Endodermal cell (in vitro differentiated cells): ENCODE results near the gene PRDM15. TPM values are rescaled to one million over a fixed set of nuclear protein-coding genes. Genes with fewer than 3 reads are reported as not detected.

Experiments
- DNase-seq: peaks from one replicate; pipeline ENCODE4 v3.0.0-alpha.2; 2017
- H3K27ac ChIP-seq: 2 replicates; pipeline ENCODE4 v1.5.1; 2013; ENCODE audit warnings: mild to moderate bottlenecking, low read depth, low read length, moderate library complexity
- H3K27me3 ChIP-seq: 2 replicates; pipeline ENCODE4 v1.6.1; 2013; ENCODE audit warnings: mild to moderate bottlenecking, low read length, moderate library complexity; ENCODE audit not compliant: insufficient read depth, control insufficient read depth, poor library complexity, severe bottlenecking
- H3K36me3 ChIP-seq: 2 replicates; pipeline ENCODE4 v1.7.0; 2013; ENCODE audit warnings: mild to moderate bottlenecking, low read length, moderate library complexity; ENCODE audit not compliant: control insufficient read depth, insufficient read depth
- H3K4me1 ChIP-seq: one replicate; pipeline ENCODE4 v1.7.0; 2013; ENCODE audit warnings: low read length; ENCODE audit not compliant: control insufficient read depth, insufficient read depth
- H3K4me3 ChIP-seq: 2 replicates; pipeline ENCODE4 v1.5.1; 2013; ENCODE audit warnings: mild to moderate bottlenecking, low read length, moderate library complexity
- H3K9ac ChIP-seq: 2 replicates; pipeline ENCODE4 v1.6.1; 2013; ENCODE audit warnings: mild to moderate bottlenecking, low read length, moderate library complexity; ENCODE audit not compliant: poor library complexity, severe bottlenecking; ENCODE audit errors: extremely low read depth
- H3K9me3 ChIP-seq: 2 replicates; pipeline ENCODE4 v1.6.1; 2013; ENCODE audit warnings: mild to moderate bottlenecking, low read length, moderate library complexity; ENCODE audit not compliant: control insufficient read depth
- H3K27ac Mint-ChIP-seq: 2 replicates; pipeline ENCODE4 v1.8.0; 2020; ENCODE audit warnings: mixed read lengths
- H3K27me3 Mint-ChIP-seq: 2 replicates; pipeline ENCODE4 v1.8.0; 2021; ENCODE audit warnings: mild to moderate bottlenecking, mixed read lengths; ENCODE audit not compliant: insufficient read depth
- H3K36me3 Mint-ChIP-seq: 2 replicates; pipeline ENCODE4 v1.8.0; 2020; ENCODE audit warnings: low read depth, mixed read lengths
- H3K4me1 Mint-ChIP-seq: 2 replicates; pipeline ENCODE4 v1.8.0; 2020; ENCODE audit warnings: mixed read lengths
- H3K4me3 Mint-ChIP-seq: 2 replicates; pipeline ENCODE4 v1.8.0; 2020; ENCODE audit warnings: mild to moderate bottlenecking, moderate library complexity, mixed read lengths
- H3K9me3 Mint-ChIP-seq: 2 replicates; pipeline ENCODE4 v1.8.0; 2020; ENCODE audit warnings: mild to moderate bottlenecking, mixed read lengths
- WGBS, 2 experiments: methylation state at CpG; one replicate each; pipeline versions ENCODE4 v1.1.5 to v1.1.7; 2013; ENCODE audit warnings: missing lambda C conversion rate in 2 of 2, mixed read lengths in 1 of 2; ENCODE audit not compliant: insufficient coverage in 1 of 2, insufficient read length in 1 of 2; 5-methylcytosine and 5-hydroxymethylcytosine counted together
- total RNA-seq, 2 donors: library from RNA; stranded (reverse); fragmentation: NEBNext Ultra II Directional in 1 of 2; extraction: Animal tissue kit (Norgen Biotek cat#: 25700) in 1 of 2; gene quantifications; 2 replicates in 1 of 2; 3 replicates in 1 of 2; pipeline ENCODE4 v1.2.1, GENCODE V29; 2021
- TF ChIP-seq, protein P1 (sequence below): fragments of 200-600 bp; sonication (generic); conservative IDR thresholded peaks from 2 replicates; pipeline ENCODE4 v1.5.0; 2021; ENCODE audit warnings: antibody characterized with exemption, mild to moderate bottlenecking

PRDM15 gene
- total RNA-seq, 2 donors from 2014 or later, result 8.8 to 10.1 TPM

DNA sequence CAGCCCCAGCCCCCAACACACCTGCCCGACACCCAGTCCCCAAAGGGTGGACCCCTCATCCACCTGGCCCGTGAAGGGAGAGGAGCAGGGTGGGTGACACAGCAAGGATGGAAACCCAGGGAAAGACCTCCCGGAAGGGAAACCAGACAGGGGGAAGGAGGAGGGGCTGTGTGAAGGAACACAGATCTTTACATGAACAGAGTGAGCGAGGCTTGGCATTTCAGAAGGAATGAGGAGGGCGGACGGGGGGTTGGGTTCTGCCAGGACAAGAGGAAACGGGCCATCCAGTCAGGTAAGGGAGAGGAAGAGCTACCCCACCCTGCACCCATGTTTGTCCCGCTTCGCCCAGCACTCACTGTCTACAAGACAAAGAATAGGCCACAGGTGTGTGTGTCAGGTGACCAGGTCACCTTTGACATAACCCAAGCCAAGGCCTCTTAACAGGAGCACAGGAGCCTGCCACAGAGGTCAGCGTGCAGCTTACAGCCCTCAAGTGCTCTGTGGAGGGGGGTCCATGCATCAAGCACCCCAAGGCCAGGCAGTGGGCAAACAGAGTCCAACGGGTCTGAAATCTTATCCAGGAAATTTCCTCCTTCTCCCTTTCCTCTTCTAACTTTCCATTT lies 18.0 kb upstream of the PRDM15 start:
- 86 to 88% methylated on average over 3 to 11 of the region's 11 CpGs for WGBS, 2 experiments
- no peak overlapping the region for H3K9ac ChIP-seq
- no peak for DNase-seq
- H3K9me3 ChIP-seq, result no peaks in the 10 kb centered on the region
- H3K4me1 ChIP-seq, result peaks cover 5% of the 10 kb centered on the region
- H3K36me3 ChIP-seq, result peaks cover 7% of the 10 kb centered on the region
- H3K27ac Mint-ChIP-seq, result peak overlapping the region; percentile 3
- peaks cover 12% of the 10 kb centered on the region for H3K4me1 Mint-ChIP-seq
- no peaks in the 10 kb centered on the region for H3K27me3 ChIP-seq
- TF ChIP-seq, protein P1, sequence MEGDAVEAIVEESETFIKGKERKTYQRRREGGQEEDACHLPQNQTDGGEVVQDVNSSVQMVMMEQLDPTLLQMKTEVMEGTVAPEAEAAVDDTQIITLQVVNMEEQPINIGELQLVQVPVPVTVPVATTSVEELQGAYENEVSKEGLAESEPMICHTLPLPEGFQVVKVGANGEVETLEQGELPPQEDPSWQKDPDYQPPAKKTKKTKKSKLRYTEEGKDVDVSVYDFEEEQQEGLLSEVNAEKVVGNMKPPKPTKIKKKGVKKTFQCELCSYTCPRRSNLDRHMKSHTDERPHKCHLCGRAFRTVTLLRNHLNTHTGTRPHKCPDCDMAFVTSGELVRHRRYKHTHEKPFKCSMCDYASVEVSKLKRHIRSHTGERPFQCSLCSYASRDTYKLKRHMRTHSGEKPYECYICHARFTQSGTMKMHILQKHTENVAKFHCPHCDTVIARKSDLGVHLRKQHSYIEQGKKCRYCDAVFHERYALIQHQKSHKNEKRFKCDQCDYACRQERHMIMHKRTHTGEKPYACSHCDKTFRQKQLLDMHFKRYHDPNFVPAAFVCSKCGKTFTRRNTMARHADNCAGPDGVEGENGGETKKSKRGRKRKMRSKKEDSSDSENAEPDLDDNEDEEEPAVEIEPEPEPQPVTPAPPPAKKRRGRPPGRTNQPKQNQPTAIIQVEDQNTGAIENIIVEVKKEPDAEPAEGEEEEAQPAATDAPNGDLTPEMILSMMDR, result no peak
- no peaks in the 10 kb centered on the region for H3K9me3 Mint-ChIP-seq
- no peak overlapping the region for H3K4me3 ChIP-seq
- no peaks in the 10 kb centered on the region for H3K27me3 Mint-ChIP-seq
- H3K4me3 Mint-ChIP-seq, result no peak overlapping the region
- H3K27ac ChIP-seq, result peak overlapping the region; percentile 32
- H3K36me3 Mint-ChIP-seq, result peaks cover 13% of the 10 kb centered on the region

DNA sequence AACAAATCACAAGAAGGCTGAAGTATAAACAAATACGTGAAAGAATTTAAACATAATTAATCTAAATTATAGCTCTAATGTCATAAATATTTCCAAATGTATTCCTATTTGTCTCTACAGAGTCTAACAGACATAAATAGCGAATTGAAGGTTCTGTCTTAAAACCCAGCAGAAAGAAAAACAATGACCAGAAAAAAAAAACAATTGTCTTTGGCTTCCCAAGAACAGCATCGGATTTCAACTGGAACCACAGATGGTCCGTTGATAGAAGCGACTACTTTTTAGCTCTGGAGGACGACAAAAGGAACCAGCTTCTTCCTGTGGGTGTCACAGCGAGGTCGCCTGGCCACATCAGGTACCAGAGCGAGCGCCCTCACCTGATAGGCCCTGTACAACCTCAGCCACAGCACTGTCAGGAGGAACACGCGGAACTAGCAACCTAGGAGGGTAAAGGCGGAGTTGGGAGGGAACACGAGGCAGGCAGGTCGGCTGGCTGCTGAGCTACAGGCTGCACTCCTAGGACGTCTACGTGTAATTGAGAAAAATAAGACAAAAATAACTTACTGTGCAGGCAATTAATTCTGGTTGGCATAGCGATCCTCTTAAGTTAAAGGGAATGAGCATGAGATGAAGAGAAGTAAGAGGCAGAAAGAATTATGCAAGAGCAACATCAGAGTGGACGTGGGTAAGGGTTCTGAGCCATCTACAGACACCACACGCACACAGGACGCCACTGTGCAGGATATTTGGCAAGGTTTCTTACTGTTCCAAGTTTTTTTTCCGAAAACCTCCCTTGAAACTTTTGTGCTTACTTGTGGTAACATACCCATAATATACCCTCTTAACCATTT lies 16.7 kb upstream of the PRDM15 start:
- 90 to 91% methylated on average over 16 to 21 of the region's 22 CpGs for WGBS, 2 experiments

DNA sequence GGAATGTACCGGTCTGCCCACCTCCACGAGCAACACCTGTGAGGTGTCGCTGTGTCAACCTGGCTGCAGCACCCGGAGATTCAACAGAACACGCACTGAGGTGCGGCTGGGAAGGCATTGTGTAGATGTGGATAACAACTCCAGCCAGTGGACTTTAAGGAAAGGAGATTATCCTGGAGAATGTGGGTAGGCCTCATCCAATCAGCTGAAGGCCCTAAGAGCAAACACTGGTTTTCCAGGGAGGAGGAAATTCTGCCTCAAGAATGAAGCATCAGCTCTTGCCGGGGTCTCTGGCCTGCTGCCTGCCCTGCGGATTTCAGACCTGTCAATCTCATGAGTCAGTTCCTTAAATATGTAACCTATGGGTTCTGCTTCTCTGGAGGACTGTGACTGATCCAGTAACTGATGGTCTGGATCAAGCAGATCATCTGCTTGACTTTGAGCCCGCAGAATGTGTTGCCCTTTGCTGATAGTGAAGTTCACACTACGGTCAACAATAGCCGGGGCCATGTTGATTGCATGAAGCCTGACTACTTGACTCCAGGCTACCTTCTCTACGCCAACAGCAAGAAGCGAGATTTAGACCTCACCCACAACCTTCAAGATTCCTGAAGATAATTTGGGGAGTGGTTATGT lies 15.9 kb upstream of the PRDM15 start:
- Histone ChIP-seq H3K4me1 (peaks cover 5% of the 10 kb centered on the region), H3K4me3 (no peak overlapping the region), H3K27me3 (no peaks in the 10 kb centered on the region), H3K9me3 (no peaks in the 10 kb centered on the region), H3K9ac (no peak overlapping the region), H3K36me3 (no peaks in the 10 kb centered on the region), H3K27ac (no peak overlapping the region)
- H3K27ac Mint-ChIP-seq, result no peak overlapping the region
- TF ChIP-seq, protein P1, result no peak
- H3K4me3 Mint-ChIP-seq, result no peak overlapping the region
- H3K9me3 Mint-ChIP-seq, result no peaks in the 10 kb centered on the region
- H3K27me3 Mint-ChIP-seq, result no peaks in the 10 kb centered on the region
- DNase-seq, result no peak
- WGBS, 2 experiments, result 90 to 96% methylated on average over 12 of the region's 13 CpGs
- peaks cover 12% of the 10 kb centered on the region for H3K4me1 Mint-ChIP-seq
- H3K36me3 Mint-ChIP-seq, result peaks cover 5% of the 10 kb centered on the region

More for the DNA sequence above, 16.7 kb upstream of the PRDM15 start:
- no peaks in the 10 kb centered on the region for H3K27me3 Mint-ChIP-seq
- H3K4me1 Mint-ChIP-seq, result peaks cover 12% of the 10 kb centered on the region
- DNase-seq, result peak; percentile 75
- no peak overlapping the region for H3K27ac Mint-ChIP-seq
- no peaks in the 10 kb centered on the region for H3K9me3 Mint-ChIP-seq
- peaks cover 5% of the 10 kb centered on the region for H3K36me3 Mint-ChIP-seq
- TF ChIP-seq, protein P1, result no peak
- no peak overlapping the region for H3K27ac ChIP-seq
- H3K27me3 ChIP-seq, result no peaks in the 10 kb centered on the region
- H3K9ac ChIP-seq, result no peak overlapping the region
- no peaks in the 10 kb centered on the region for H3K9me3 ChIP-seq
- H3K4me1 ChIP-seq, result peaks cover 5% of the 10 kb centered on the region
- no peak overlapping the region for H3K4me3 Mint-ChIP-seq
- no peak overlapping the region for H3K4me3 ChIP-seq
- no peaks in the 10 kb centered on the region for H3K36me3 ChIP-seq
